Left renal pelvis (tissue), 4 donors: ENCODE results near the gene HPCAL1. TPM values are rescaled to one million over a fixed set of nuclear protein-coding genes. Genes with fewer than 3 reads are reported as not detected.
A peak's percentile ranks its signal among the peaks of the same experiment; 100 is the strongest.

Experiments used
- DNase-seq, 4 donors: peaks; one replicate each; pipeline ENCODE4 v3.0.0-alpha.2; 2013; ENCODE audit warnings: low read depth in 4 of 4, low spot score in 3 of 4
- polyA plus RNA-seq, 4 donors: library from polyadenylated mRNA; unstranded; fragments of 120-200 nt; gene quantifications; one replicate each; pipeline ENCODE4 v1.2.1, GENCODE V29; 2013; ENCODE audit not compliant: insufficient read length in 4 of 4

The HPCAL1 gene
- polyA plus RNA-seq, 4 donors: 10.9 to 35.4 (median 23.2) TPM

DNA sequence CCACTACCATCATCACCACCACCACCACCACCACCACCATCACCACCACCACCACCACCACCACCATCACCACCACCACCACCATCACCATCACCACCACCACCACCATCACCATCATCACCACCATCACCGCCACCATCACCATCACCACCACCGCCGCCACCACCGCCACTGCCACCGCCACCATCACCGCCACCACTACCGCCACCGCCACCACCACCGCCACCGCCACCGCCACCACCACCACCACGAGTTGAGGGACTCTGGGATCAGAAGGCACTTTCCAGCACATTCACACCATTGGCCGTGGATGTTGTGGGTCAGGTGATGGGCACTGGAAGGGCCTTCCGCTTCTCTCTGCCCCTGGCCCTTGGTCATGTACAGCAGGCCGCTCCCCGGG is 96.7 kb downstream of the HPCAL1 start:
- no peak for DNase-seq

GRCh38 chr2:10400002-10400401 is 97.3 kb downstream of the HPCAL1 start:
- no peak for DNase-seq

GRCh38 chr2:10400568-10400977 is 97.9 kb downstream of the HPCAL1 start:
- no peak for DNase-seq

DNA sequence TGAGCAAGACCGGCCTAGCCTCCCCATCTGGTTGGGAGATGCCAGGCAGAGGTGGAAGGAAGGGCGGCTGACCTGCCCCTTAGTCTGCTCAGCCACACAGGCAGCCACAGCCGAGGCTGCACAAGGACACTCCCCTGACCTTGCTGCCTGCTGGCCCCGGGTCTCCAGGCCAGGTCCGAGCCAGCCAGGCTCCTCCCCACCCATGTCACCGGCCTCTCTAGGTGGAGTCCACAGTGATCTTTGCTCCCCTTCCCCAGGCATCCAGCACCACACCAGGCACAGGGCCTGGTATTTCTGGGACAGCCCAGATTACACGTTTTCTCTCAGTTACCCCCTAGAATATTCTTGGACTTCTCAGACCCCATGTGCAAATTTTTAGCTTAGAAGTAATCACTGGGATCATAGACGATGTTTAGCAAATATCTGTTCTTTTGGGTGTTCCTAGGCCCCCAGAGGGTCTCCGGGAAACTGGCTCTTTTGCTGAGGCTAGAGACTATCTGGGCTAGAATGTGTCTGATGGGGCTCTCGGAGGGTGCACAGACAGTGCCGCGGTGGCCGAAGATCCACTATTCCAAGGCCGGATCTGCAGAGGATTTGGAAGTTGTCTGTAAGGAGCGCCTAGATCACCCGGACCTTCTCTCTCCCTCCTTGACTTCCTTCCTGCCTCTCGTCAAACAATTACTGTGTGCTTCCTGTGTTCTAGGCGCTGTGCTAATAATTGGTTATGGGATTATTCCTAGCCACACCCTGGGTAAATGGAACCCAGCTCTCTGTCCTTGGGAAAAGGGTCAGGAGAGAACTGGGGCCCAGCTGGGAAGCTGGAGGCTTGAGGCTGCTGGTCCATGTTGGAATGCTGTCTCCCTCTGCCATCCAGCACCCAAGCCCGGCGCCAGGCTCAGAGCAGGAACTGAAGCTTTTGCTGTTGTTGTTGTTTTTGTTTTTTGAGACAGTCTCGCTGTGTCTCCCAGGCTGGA is 98.6 kb downstream of the HPCAL1 start:
- DNase-seq: no peak

- no peak for DNase-seq
Observed at GRCh38 chr2:10402062-10402585, 99.4 kb downstream of the HPCAL1 start.

- DNase-seq: no peak
Observed at GRCh38 chr2:10402653-10403215, 100.0 kb downstream of the HPCAL1 start.

DNA sequence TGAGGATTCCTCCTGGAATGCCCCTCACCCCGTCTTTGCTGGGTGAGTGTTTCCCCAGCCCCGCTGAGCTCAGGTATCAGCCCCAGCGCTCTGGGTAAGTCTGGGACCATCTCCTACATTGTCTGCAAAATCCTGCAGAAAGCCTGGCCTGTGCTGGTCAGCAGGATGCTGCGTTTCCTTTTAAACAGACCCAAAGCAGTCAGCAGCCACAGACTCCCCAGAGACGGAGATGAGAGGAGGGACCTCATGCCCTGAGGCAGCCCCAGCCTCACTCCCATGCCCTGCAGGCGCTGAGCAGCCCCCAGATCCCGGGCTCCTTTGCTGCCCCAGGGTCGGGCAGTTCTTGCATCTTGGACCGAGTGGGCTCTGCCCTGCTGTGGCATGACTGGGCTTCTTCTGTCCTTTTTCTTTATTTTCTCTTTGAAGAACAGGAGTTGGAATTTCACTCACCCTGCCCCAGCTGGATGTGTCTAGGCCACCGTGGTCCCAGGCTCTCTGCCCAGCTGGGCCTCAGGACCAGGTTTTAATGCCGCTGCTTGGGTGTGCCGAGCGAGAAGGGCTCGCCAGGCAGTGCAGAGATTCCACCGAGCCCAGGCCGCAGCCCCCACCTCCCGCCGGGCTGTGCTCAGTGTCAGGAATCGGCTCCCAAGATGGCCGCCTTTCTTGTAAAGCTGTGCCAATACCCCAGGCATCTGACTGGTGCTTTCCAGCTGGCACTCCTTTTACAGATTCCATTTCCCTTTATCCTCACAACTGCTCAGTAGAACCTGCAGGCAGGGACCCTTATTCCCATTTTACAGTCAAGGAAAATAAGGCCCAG is 101.8 kb downstream of the HPCAL1 start:
- DNase-seq: no peak

GRCh38 chr2:10405448-10405847 is 102.7 kb downstream of the HPCAL1 start:
- peak in 1 of 4 donors; percentile 64 for DNase-seq

GRCh38 chr2:10406016-10406415 is 103.3 kb downstream of the HPCAL1 start:
- DNase-seq: no peak

DNA sequence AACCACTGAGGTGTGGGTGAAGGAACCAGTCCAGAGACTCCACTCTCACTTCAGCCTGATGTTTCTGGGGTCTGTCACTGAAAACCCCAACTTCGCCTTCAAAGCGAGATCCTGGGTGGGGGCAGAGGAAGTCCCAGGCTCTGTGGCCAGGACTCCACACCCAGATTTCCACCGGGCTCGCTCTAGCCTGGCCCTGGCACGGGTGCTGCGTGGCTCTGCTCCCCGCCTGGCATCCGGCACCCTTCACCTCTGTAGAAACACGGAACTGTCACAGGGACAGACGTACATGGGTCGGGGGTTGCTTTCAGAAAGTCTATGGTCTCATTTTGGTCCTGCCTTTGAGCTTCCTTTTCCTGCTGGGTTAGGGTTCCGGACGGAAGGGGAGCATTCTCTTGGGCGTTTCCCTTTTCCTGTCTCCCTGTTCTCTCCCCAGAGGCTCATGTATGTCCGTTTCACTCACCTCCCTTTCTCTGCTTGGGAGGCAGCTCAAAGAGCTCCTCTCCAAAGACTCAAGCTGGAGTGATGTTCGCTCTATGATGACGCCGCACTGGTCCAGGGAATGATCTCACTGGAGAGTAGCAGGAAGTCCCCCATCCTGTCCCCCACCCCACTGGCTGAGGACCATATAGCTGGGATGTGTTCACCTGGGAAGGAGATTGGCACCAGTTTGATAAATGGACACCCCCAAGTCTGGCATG is 103.9 kb downstream of the HPCAL1 start:
- no peak for DNase-seq

DNA sequence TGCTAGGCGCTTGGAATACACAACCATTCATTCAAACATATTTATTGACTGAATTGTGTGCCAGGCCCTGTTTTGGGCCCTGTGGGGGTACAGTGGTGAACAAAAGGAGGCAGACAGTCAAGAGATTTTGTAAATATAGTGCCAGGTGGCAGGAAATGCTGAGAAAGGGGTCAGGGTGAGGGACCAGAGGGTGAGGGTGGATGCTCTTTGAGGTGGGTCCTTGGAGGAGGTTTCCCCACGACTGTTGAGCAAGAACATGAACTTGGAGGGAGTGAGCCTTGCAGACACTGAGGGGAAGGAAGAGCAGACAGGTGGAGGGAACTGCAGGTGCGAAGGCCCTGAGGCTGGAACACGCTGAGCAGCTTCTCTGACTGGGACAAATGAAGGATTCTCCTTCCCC is 104.7 kb downstream of the HPCAL1 start:
- DNase-seq: no peak

- DNase-seq: no peak
Observed at GRCh38 chr2:10407841-10408648, 105.3 kb downstream of the HPCAL1 start.

- DNase-seq: peak; percentile 52 to 70 (median 62)
Observed at GRCh38 chr2:10408649-10409579, 106.2 kb downstream of the HPCAL1 start.

- DNase-seq: no peak
Observed at GRCh38 chr2:10410001-10410822, 107.5 kb downstream of the HPCAL1 start.

GRCh38 chr2:10410823-10411437 is 108.2 kb downstream of the HPCAL1 start:
- no peak for DNase-seq

- DNase-seq: no peak
Observed at GRCh38 chr2:10411557-10411956, 108.9 kb downstream of the HPCAL1 start.

DNA sequence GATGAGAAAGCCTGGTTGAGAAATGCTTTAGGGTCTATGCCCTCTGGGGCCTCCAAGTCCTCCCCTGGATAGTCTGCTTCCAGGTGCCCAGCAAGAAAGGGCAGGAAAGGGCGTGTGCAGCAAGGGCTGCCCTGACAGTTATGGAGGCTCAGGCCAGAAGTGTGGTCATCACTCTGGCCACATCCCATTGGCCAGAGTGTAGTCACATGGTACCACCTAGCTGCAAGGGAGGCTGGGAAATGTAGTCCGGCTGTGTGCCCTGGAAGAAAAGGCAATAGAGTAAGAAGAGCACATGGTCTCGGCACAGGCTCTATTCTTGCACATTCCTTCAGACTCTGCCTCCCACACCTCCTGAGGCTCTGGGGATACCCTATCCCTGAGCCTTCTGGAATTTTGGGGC is 109.7 kb downstream of the HPCAL1 start:
- no peak for DNase-seq
